Muscle of back (tissue), 11 donors: ENCODE data around the gene SLIT3. TPM values are rescaled to one million over a fixed set of nuclear protein-coding genes. Genes with fewer than 3 reads are reported as not detected.
A peak's percentile ranks its signal among the peaks of the same experiment; 100 is the strongest.

Source experiments
- DNase-seq, 3 donors: peaks; one replicate each; pipeline versions ENCODE4 v3.0.0 to v3.0.0-alpha.2; 2013
- polyA plus RNA-seq, 10 donors: library from polyadenylated mRNA; unstranded; fragments of 120-200 nt; gene quantifications; one replicate each; pipeline ENCODE4 v1.2.1, GENCODE V29; 2013; ENCODE audit not compliant: insufficient read length in 10 of 10

The SLIT3 gene
- polyA plus RNA-seq, 10 donors = 6.6 to 47.9 (median 10.4) TPM

GRCh38 chr5:168895295-168896071 lies 405.5 kb downstream of the SLIT3 start:
- DNase-seq = no peak

GRCh38 chr5:168893283-168893682 lies 407.7 kb downstream of the SLIT3 start:
- DNase-seq = no peak

GRCh38 chr5:168892618-168893186 lies 408.2 kb downstream of the SLIT3 start:
- no peak for DNase-seq

GRCh38 chr5:168890816-168891812 lies 409.8 kb downstream of the SLIT3 start:
- no peak for DNase-seq

GRCh38 chr5:168889039-168889438 lies 411.9 kb downstream of the SLIT3 start:
- no peak for DNase-seq

GRCh38 chr5:168887931-168888330 lies 413.0 kb downstream of the SLIT3 start:
- no peak for DNase-seq

GRCh38 chr5:168886157-168886556 lies 414.8 kb downstream of the SLIT3 start:
- DNase-seq = no peak

GRCh38 chr5:168885324-168886120 lies 415.4 kb downstream of the SLIT3 start:
- DNase-seq = no peak

GRCh38 chr5:168883991-168884390 lies 416.9 kb downstream of the SLIT3 start:
- DNase-seq = no peak

- DNase-seq = no peak
Measured at GRCh38 chr5:168883281-168883741, 417.6 kb downstream of the SLIT3 start.

- DNase-seq = no peak
Measured at GRCh38 chr5:168882283-168882682, 418.7 kb downstream of the SLIT3 start.

GRCh38 chr5:168881427-168882149 lies 419.4 kb downstream of the SLIT3 start:
- DNase-seq = no peak

GRCh38 chr5:168879929-168880328 lies 421.0 kb downstream of the SLIT3 start:
- DNase-seq = peak; percentile 21 to 44 (median 23)

GRCh38 chr5:168879331-168879730 lies 421.6 kb downstream of the SLIT3 start:
- DNase-seq = no peak

GRCh38 chr5:168878135-168878745 lies 422.7 kb downstream of the SLIT3 start:
- DNase-seq = no peak

- DNase-seq = no peak
Measured at GRCh38 chr5:168877132-168877892, 423.6 kb downstream of the SLIT3 start.

GRCh38 chr5:168876419-168876818 lies 424.5 kb downstream of the SLIT3 start:
- DNase-seq = no peak

GRCh38 chr5:168875832-168876231 lies 425.1 kb downstream of the SLIT3 start:
- peak in 1 of 3 donors; percentile 7 for DNase-seq

- no peak for DNase-seq
Measured at GRCh38 chr5:168874713-168875380, 426.1 kb downstream of the SLIT3 start.
